Measurements from ENCODE around the gene MYL9.
"Not testable (repeated sequence)": the region's sequence is repeated elsewhere in the genome, so short reads cannot be mapped to it uniquely, and the experiment has no call there.

MYL9 gene

DNA sequence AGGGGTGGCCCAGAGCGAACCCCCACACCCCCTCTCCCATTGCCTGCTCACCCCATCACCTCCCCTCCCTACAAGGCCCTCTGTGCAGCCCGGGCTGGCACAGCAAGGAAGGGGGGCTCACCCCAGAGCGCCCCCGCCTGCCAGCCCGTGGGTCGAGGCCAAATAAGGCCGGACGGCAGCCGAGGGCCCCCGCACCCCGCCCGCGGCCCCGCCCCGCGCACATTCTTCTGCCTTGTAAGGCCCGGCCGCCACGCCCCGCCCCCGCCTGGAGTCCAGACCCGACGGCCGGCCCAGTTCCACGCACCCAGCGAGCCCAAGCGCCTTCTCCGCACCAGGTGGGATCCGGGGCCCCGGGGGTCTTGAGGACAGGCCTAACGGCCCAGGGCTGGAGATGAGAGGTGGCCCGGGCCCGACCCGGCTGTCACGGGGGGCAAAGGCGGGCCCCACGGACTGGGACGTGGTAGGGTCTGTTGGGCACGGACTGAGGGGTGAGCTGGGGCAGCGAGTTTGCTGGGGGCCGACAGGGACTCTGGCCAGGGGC is at the start of gene MYL9:
Gene MYL9 (plus strand): TSS at position 293 of the 541 bp plus-strand sequence. CDS start 3,366 bp downstream, outside the sequence.
- DNase-seq, result peak; percentile 15

DNA sequence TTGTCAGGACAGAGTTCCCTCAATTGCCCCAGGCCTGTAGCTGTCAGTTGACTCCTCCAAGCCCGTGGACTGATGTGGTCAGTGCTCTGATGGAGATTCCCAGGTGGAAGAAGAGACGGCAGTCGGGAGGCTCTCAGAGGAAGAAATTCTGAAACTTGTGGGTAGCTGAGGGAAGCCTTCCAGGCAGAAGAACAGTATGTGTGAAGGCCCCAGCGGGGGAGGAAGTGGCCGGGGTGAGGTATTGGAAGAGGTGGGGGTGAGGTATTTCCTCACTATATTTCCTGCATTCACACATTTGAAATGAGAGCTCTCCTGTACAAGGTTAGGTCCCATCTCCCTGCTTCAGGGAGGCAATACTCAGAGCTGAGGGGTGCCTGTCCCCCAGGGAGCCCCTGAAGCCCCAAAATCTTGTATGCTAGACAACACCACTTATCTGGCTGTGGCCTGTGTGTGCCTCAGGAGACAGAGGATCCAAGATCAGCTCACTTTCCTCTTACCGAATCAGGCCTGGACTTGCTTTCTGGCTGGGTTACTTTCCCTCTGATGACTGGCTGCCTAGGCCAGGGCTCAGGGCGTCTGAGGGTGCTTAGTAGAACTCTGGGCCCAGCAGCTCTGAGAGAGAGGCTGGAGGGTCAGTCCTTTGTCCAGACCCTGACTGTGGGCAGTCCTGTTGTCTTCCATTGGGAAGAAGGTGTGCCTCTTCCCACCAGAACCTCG is 49.3 kb upstream of the MYL9 start:
- no peak for DNase-seq

DNA sequence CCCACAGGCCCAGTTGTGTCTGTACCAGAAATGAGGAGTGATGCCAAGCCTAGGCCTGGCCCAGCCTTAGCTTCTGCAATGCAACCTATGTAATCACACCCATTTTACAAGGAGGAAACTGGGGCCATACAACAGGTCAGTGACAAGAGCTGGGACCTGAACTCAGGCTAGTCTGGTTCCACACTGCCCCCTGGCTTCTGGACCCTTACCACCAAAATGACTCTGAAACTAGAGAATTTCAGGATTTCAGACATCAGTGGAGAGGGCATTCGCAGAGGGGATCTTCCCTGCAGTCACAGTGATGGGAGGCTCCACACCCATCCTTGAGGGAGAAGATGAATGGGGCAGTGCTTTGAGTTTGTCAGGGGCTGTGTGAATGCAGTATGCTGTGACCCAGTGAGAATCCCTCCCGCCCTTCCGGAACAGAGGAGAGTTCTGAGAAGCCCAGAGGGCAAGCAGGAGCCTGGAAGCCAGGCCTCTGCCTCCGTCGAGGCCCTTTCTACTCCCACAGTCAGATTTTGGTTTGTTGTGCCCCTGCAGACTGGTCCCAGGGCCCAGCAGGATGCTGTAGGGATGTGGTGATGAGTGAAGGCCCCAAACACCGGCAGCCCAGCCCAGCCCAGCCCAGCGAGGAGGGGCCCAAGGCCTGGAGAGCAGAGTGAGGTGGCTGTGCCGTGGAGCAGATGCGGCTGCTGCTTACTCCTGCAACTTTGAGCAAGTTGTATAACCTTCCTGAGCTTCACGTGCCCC is 48.1 kb upstream of the MYL9 start:
- DNase-seq, result no peak

DNA sequence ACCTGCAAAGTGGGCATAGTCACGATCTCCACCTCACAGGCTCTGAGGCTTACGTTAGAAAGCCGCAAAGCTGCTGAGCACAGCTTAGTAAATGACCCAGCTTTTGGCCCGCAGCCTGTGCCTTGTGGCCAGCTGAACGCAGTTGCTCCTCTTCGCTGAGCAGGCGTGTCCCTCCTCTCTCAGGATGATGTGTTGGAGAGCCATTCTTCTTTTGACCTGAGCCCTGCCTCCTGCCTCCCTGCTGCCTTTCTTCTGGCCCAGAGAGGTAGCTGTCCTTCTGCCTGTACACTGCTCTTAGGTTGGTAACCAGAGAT is 47.6 kb upstream of the MYL9 start:
- peak; percentile 43 for DNase-seq

DNA sequence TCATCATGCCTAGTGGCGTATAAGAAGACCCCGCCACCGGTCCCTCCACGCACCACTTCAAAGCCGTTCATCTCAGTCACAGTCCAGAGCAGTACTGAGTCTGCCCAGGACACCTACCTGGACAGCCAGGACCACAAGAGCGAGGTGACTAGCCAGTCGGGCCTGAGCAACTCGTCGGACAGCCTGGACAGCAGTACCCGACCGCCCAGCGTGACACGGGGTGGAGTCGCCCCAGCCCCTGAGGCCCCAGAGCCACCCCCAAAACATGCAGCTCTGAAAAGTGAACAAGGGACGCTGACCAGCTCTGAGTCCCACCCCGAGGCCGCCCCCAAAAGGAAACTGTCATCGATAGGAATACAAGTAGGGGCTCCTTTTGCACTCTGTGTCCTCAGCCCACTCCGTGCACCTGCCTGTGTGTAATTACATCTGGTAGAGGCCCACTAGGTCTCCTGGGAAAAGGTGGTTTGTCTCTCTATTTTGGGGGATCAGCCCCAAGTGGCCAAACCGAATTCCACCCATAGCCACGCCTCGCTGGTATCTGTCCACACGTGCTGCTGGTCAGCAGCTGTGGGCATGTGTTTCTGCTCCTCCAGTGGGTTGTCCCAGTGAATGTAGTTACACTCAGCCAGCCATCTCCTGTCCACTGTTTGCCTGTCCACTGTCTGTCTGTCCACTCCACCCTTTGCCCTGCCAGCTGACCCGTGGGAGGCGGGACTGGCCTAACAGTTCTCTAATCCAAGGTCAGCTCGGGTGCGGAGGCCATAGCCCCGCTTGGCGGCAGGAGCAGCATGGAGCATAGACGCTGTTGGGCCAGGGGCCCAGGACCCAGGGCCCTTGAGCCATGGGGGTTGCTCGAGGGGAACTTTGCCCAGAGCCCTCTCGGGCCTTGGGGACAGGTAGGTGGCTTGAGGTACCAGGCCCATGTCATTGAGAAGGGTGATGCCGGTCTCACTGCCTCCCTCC is 44.3 kb upstream of the MYL9 start:
- no peak for DNase-seq

DNA sequence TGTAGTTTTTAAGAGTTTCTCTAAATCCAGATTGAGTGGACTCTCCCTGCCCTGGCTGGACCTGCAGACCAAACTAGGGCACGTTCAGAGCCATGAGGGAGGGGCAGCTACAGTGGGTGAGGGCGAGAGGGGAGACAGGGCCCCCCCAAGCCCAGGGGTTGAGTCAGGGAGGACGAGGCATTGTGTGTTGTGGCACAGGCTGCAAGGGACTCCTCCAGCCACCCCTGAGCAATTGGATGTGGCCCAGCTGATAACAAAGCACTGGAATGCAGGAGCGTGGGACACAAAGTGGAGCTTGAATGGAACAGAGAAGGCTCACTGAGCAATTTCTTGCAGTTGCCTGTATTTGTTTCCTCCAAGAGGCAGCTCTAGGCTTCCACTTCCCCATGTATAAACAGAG is 43.5 kb upstream of the MYL9 start:
- DNase-seq, result no peak

DNA sequence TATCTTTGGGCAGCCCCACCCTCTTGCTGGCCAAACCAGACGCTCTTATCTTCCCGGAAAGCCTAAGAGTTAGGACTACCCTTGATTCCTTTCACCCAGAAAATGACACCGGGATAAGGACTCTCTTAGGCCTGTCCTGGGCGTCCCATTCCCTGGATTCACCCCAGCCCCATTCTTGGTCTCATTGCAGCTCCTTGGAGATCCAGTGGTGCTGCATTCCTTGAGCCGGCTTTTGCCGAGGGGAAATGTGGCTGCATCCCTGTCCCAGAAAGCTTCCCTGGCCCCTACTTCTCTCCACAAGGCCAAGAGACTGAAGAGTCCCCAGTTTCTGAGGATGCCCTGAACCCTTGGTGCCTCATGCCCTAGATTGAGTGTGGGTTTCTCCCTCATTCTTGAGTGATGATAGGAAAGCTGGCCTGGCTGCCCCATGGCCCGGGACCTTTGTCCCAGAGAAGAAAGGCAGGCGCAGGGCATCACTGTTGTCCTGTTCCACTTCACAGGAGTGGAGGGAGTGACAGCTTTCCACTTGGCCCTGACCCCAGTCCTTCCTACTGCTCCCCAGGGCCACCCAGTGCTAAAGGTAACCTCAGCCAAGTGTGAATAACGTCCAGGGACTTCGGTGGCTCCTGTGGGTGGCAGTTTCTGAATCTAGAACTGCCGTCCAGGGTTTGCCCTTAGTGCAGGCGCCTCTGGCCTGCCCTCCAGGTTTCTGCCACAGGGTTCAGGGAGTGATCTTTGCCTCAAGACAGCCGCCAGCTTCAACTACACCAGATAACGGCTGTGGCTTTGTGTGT is 42.7 kb upstream of the MYL9 start:
- no peak for DNase-seq

DNA sequence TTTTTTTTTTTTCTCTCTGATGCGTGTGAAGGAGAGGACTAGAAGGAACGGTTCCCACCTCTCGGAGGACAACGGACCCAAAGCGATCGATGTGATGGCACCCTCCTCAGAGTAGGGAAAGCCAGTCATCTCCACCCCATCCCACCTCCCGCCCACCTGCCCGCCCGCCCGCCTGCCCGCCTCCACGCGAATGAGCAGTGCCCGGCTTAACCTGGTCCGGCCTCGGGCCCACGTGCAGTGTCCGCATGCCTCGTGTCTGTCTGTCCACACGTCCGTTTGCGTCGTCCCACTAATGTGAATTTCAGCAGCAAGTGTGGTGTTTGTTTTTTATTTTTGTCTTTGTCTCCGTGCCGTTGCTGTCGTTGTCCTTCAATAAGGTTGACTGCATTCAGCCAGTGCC is 42.1 kb upstream of the MYL9 start:
- DNase-seq, result no peak

DNA sequence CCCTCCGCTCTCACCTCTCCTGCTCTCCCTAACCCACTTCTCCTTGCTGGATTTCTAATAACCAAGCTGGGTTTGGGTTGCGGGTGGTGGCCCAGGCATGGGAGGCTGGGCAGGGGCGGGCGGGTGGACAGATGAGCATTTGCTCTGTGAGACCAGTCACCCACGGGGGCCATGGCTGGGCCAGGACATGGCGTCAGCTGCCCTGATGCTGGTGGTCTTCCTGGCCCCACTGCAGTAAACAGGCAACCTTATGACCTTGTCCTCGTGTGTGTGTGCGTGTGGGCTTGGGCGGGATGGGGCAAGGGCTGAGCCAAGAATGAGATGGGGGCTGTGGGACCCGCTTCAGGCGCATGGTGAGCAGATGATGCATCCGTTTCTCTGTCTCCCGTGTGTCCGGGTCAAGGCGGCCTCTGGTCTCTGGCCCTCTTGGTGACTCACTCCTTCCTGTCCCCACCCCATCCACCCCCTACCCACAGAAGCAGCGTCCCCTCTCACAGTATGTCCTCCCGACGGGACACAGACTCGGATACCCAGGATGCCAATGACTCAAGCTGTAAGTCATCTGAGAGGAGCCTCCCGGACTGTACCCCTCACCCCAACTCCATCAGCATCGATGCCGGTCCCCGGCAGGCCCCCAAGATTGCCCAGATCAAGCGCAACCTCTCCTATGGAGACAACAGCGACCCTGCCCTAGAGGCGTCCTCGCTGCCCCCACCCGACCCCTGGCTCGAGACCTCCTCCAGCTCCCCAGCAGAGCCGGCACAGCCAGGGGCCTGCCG is 41.4 kb upstream of the MYL9 start:
- no peak for DNase-seq

DNA sequence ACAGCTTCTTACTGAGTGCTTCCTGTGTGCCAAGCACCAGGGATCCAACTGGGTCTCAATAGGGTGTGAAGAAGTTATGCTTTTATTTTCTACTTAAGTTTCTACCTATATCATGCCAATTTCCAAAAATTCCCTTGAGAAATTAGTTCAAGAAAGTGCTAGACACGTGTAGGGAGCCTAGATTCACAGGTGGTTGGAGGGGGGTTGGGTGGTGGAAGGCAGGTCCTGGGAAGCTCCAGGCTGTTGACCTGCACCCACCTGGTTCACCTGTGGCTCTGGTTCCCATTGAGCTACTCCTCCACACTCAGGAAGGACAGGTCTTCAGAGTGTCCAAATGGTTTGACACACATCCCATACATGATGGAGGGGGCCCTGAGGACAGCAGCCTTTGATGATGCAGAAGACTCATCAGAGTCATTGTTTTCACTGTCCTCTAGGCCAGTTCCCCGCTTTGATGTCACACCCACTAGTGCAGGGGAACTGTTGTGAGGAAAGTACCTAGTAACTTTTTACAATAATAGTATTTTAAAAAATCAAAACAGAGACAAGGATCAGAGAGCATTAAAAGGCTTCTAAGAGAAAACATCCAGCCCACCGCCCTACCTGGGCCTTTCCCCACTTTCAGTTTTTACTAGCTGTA is 39.8 kb upstream of the MYL9 start:
- DNase-seq, result no peak

DNA sequence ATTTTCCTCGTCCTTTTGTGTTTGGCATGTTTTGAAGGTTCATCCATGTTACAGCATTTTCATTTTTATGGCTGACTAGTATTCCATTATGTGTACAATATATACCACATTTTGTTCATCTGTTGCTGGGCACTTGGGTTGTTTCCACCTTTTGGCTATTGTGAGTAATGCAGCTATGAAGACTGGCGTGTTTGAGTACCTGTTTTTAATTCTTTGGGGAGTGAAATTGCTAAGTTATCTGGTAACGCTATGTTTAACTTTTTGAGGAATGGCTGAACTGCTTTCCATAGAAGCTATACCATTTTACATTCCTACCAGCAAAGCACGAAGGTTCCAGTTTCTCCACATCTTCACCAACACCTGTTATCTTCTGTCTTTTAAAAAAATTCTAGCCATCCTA is 37.0 kb upstream of the MYL9 start:
- no peak for DNase-seq

DNA sequence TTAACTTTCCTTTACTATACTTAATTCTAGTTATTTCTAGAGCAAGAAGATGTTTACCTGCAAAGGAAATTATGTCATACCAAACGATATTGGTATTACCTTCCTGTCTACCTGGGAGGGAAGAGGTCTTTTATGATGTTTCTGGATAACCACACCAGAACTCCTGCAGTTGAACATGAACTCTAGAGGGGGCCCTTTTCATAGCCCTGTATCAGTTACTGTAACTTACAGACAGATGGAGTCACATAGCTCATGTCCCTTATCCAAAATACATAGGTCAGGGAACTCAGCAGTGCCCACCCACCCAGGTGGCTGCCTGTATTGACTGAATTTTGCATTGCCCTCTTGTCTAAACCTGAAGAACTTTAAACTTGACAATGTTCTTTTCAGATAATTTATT is 35.1 kb upstream of the MYL9 start:
- no peak for DNase-seq

DNA sequence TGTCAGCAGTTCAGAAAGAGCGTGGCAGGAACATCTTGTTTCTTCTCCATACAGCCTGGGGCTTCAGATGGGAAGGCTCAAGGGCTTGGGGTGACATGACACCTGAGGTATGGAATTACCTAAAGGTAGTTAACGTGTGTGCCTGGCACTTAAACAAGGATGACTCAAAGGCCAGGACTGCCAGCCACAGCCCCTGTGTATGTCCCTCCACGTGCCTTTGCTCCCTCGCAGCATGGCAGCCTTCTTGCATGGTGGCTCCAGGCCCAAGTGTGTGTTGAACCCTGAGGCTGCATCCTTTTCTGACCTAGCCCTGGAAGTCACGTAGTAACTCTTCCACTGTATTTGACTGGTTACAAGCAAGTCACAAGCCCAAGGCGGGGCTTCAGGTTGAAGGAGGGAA is 33.6 kb upstream of the MYL9 start:
- no peak for DNase-seq

DNA sequence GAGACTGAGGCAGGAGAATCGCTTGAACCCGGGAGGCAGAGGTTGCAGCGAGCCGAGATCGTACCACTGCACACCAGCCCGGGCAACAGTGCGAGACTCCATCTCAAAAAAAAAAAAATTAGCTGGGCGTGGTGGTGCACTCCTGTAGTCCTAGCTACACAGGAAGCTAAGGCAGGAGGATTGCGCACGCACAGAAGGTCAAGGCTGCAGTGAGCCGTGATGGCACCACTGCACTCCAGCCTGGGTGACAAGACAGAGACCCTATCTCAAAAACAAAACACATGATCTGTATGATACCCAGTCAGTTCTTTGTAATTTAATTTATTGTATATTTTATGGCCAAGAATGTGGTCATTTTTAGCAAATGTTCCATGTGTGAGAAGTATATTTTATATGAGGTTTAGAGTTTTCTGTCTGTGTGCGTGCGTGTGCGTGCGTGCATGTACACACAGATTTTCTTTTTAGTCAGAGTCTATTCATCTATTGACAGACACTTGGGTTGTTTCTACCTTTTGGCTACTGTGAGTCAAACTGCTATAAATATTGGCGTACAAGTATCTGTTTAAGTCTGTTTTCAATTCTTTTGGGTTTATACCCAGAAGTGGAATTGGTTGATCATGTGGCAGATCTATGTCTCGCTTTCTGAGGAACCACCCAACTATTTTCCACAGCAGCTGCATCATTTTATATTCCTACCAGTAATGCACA is 22.2 kb upstream of the MYL9 start:
- no peak for DNase-seq

DNA sequence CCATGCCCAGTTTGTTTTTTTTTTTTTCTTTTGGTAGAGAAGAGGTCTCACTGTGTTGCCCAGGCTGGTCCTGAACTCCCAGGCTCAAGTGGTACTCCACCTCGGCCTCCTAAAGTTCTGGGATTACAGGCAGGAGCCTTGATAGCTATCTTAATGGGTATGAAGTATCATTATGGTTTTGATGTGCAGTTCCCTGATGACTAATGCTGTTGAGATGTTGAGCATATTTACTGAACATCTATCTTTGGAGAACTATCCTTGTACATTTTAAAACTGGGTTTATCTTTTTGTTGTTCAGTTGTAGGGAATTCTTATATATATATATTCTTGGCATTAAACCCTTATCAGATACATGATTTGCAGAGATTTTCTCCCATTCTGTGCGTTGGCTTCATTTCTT is 21.4 kb upstream of the MYL9 start:
- no peak for DNase-seq

DNA sequence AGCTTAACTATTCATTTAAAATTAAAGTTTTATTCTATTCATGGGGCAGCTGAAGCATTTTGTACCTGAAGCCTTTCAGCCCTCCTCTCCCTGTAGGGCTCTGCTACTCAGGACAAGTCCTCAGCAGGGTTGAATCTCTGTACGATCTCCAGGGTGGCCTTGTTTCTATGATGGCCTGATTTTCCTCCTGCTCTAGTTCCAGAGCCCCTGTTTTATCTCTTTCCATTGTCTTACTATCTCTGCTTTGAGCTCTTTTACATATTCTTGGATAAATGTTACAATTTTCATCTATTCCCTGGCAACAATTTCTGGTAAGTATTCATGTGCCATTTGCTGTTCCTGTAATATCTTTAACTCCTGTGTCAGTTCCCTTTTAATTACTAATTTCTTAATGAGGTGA is 19.8 kb upstream of the MYL9 start:
- DNase-seq, result no peak

DNA sequence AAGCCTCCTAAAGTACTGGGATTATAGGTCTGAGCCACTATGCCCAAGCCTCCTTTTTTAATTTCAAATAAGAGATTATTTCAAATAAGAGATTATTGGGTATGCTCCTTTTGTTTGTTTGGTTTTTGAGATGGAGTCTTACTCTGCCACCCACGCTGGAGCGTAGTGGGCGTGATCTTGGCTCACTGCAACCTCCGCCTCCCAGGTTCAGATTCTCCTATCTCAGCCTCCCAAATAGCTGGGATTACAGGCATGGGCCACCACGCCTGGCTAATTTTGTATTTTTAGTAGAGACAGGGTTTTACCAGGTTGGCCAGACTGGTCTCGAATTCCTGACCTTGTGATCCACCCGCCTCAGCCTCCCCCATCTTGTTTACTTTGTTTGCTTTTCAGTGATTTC is 18.9 kb upstream of the MYL9 start:
- not testable (repeated sequence) for DNase-seq

DNA sequence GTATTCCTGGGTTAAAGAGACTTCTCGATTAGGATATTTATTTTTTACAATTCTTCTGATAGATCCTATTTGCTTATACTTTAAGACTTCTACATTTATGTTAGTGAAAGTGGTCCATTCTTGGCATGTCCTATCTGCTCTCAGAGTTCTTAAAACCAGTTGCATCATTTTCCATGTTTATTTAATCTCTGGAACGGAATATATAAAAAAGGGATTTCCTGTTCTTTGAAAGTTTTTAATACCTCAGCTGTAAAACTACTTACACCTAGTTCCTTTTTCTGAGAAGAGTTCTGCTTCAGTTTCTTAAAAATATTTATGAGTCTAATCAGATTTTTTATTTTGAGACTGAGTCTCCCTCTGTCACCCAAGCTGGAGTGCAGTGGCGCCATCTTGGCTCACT is 18.0 kb upstream of the MYL9 start:
- DNase-seq, result no peak

DNA sequence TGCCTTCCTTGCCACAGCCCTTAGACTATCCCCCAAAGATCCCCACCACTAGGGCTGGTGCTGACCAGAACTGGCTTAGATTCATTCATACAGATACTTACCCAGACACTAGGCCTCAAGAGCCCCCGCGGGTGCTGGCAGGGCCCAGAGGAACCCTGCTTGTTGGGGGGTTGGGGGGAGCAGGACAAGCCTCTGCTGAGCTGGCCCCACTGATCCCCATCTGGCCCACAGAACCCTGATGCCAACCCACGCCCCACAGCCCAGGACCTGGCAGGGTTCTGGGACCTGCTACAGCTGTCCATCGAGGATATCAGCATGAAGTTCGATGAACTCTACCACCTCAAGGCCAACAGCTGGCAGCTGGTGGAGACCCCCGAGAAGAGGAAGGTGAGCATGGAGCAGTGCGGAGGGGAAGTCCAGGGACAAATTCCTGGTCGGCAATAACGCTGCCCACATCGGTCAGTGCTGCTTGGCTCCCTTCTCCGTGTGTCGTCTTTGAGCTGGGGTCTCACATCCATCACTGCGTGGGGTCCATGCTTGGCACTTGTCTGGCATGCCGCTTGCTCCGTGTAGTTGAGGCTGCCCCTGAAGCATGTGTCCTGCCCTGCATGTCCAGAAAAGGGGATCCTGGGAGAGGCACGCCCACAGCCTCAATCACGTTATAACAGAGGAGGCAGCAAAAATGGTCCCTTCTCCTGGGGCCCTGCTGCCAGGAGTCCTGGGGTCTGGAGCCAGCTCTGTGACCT is 15.5 kb upstream of the MYL9 start:
- DNase-seq, result no peak

DNA sequence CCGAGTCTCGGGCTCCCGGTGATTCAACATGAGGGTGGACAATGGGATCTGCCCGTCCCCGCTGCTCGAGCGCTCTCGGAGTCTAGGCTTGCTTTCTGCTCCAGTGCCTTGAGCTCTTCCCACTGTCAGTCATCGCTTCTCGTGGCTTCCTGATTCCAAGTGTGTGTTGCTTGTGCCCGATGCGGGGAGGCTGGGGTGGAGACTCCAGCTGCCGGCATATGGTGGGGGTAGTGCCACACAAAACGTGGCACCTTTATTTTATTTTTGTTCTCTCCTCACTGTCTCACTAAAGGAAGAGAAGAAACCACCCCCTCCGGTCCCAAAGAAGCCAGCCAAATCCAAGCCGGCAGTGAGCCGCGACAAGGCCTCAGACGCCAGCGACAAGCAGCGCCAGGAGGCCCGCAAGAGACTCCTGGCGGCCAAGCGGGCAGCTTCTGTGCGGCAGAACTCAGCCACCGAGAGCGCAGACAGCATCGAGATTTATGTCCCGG is 14.8 kb upstream of the MYL9 start:
- DNase-seq, result no peak

All from T1000 (cell line).